DMS 273 treated with DMSO at 0.1 percent for 48 hours (cell line): Measurements from ENCODE around the gene ZNF710.
"Not testable (repeated sequence)": the region's sequence is repeated elsewhere in the genome, so short reads cannot be mapped to it uniquely, and the experiment has no call there.

Experiments used
- DNase-seq: peaks from one replicate; lab custom pipeline; 2025; lab: John Stamatoyannopoulos, UW

The ZNF710 gene

GRCh38 chr15:90001062-90001682 is at the start of gene ZNF710:
Gene ZNF710, plus strand, starts transcription at chr15:90001324. Its CDS starts 65,814 bp downstream, at chr15:90067138.
- DNase-seq, result no peak

GRCh38 chr15:89954541-89954940 is 46.6 kb upstream of the ZNF710 start:
- no peak for DNase-seq

GRCh38 chr15:89955449-89955998 is 45.6 kb upstream of the ZNF710 start:
- not testable (repeated sequence) for DNase-seq

- no peak for DNase-seq
Observed at GRCh38 chr15:89958107-89958805, 42.9 kb upstream of the ZNF710 start.

- DNase-seq, result no peak
Observed at GRCh38 chr15:89963301-89964231, 37.6 kb upstream of the ZNF710 start.

- no peak for DNase-seq
Observed at GRCh38 chr15:89964232-89964954, 36.7 kb upstream of the ZNF710 start.

- DNase-seq, result no peak
Observed at GRCh38 chr15:89967881-89968280, 33.2 kb upstream of the ZNF710 start.

- peak; percentile 25 for DNase-seq
Observed at GRCh38 chr15:89971592-89971997, 29.5 kb upstream of the ZNF710 start.

GRCh38 chr15:89972085-89972484 is 29.0 kb upstream of the ZNF710 start:
- DNase-seq, result no peak

- DNase-seq, result no peak
Observed at GRCh38 chr15:89975482-89976245, 25.5 kb upstream of the ZNF710 start.

- no peak for DNase-seq
Observed at GRCh38 chr15:89976246-89976600, 24.9 kb upstream of the ZNF710 start.

- not testable (repeated sequence) for DNase-seq
Observed at GRCh38 chr15:89977836-89978235, 23.3 kb upstream of the ZNF710 start.

GRCh38 chr15:89978914-89979313 is 22.2 kb upstream of the ZNF710 start:
- no peak for DNase-seq

- no peak for DNase-seq
Observed at GRCh38 chr15:89980896-89981295, 20.2 kb upstream of the ZNF710 start.

- DNase-seq, result no peak
Observed at GRCh38 chr15:89982315-89983055, 18.6 kb upstream of the ZNF710 start.

GRCh38 chr15:89984001-89984400 is 17.1 kb upstream of the ZNF710 start:
- no peak for DNase-seq

- no peak for DNase-seq
Observed at GRCh38 chr15:89984421-89985010, 16.6 kb upstream of the ZNF710 start.

- DNase-seq, result no peak
Observed at GRCh38 chr15:89985111-89985510, 16.0 kb upstream of the ZNF710 start.

GRCh38 chr15:89991312-89991711 is 9.8 kb upstream of the ZNF710 start:
- no peak for DNase-seq

GRCh38 chr15:89993349-89993748 is 7.8 kb upstream of the ZNF710 start:
- no peak for DNase-seq
